ENCODE measurements around the gene PRRG2.

- TF ChIP-seq EP300 (IDR thresholded peaks at IDR 0.05; ENCODE audit: borderline replicate concordance in 1 of 2, control insufficient read depth in 1 of 2, low read depth in 2 of 2, low read length in 2 of 2) = no peak
- TF ChIP-seq SIN3A (IDR thresholded peaks at IDR 0.05; ENCODE audit: low read depth, low read length) = 0 out of 2 replicates have a peak, but pooled peaks have one; percentile 18
- TF ChIP-seq CTCF (IDR thresholded peaks at IDR 0.05 in 2 of 3, conservative IDR thresholded peaks at IDR 0.05 in 1 of 3; ENCODE audit: control insufficient read depth in 2 of 3, extremely low read depth in 1 of 3, insufficient read depth in 1 of 3, low read depth in 3 of 3, low read length in 3 of 3) = 0 out of 6 replicates have a peak, but pooled peaks of 1 of the 3 experiments have one; percentile 2
- TF ChIP-seq HDAC6 (IDR thresholded peaks at IDR 0.05; ENCODE audit: unreplicated experiment) = no peak
- TF ChIP-seq USF1 (IDR thresholded peaks at IDR 0.05; ENCODE audit: borderline replicate concordance, extremely low read length, insufficient read depth, low read depth, low read length) = no peak
- 0 out of 3 replicates have a peak, but pooled peaks have one; percentile 45 for TF ChIP-seq POU2F2 (IDR thresholded peaks at IDR 0.05; ENCODE audit: borderline replicate concordance, low read depth, low read length)
- no peak for TF ChIP-seq EZH2 (IDR thresholded peaks at IDR 0.05; ENCODE audit: borderline replicate concordance, control insufficient read depth, low read depth, low read length)
- TF ChIP-seq TAF1 (IDR thresholded peaks at IDR 0.05; ENCODE audit: borderline replicate concordance, low read depth, low read length) = peak; percentile 86
- TF ChIP-seq, protein P1, sequence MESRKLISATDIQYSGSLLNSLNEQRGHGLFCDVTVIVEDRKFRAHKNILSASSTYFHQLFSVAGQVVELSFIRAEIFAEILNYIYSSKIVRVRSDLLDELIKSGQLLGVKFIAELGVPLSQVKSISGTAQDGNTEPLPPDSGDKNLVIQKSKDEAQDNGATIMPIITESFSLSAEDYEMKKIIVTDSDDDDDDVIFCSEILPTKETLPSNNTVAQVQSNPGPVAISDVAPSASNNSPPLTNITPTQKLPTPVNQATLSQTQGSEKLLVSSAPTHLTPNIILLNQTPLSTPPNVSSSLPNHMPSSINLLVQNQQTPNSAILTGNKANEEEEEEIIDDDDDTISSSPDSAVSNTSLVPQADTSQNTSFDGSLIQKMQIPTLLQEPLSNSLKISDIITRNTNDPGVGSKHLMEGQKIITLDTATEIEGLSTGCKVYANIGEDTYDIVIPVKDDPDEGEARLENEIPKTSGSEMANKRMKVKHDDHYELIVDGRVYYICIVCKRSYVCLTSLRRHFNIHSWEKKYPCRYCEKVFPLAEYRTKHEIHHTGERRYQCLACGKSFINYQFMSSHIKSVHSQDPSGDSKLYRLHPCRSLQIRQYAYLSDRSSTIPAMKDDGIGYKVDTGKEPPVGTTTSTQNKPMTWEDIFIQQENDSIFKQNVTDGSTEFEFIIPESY (IDR thresholded peaks at IDR 0.05) = no peak
- peak in 1 of 2 experiments; percentile 82; a peak in 2 of 3 replicates for TF ChIP-seq EGR1 (IDR thresholded peaks at IDR 0.05; ENCODE audit: borderline replicate concordance in 1 of 2, low read depth in 2 of 2, low read length in 2 of 2)
These were observed 9.2 kb downstream of the PRRG2 start for GRCh38 chr19:49590071-49590970.
